ENCODE data around the gene NRP1. TPM values are rescaled to one million over a fixed set of nuclear protein-coding genes. Genes with fewer than 3 reads are reported as not detected.
"Not testable (repeated sequence)": the region's sequence is repeated elsewhere in the genome, so short reads cannot be mapped to it uniquely, and the experiment has no call there.

The NRP1 gene
- total RNA-seq: 100 to 1,000 TPM; 123 TPM
- long read RNA-seq, donor 1, full-length matches to known transcripts: 11 of 40 reads
- long read RNA-seq, donor 1, partial matches to known transcripts: 6 of 40 reads
- long read RNA-seq, donor 1, other reads (novel, unspliced or antisense): 23 of 40 reads
- long read RNA-seq, donor 2, full-length matches to known transcripts: 14 of 53 reads
- long read RNA-seq, donor 2, partial matches to known transcripts: 21 of 53 reads
- long read RNA-seq, donor 2, other reads (novel, unspliced or antisense): 18 of 53 reads

DNA sequence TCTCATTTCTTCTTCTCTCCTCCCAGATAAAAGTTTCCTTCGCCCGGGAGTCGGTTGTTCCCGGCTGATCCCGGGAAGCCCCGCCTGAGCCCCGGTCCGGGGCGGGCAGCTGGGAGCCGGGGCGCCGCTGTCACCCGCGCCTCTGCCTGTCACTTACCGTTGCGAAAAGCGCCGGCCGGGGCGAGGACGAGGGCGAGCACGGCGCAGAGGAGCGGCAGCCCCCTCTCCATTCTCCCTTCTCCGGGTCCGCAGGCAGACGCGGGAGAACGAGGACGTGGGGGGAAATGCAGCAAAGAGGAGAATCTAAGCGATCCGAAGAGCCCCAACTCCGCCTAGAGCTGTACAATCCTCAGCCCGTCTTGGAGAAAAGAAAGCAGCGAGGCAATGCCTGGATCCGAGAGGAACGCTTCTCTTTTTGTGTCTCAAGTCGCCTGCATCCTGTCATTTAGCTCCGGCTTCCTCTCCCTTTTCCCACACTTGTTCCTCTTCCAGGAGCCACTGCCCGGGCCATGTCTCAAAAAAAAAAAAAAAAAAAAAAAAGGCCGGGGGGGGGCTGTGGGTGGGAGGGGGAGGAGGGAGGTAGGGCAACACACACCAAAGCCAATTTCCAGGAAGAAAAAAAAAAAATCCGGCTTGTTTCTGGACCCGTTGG is at the start of gene NRP1:
TSS of gene NRP1 (minus strand) at position 515 of the 652 bp plus-strand sequence. CDS start at position 230, 285 bp downstream.
- intact Hi-C loops (cut with DNase I): loop anchor here (5.0 to 10.0 kb wide), 3 partner anchors 137 to 1191 kb away; no protein-coding TSS in a partner anchor
- DNase-seq (ENCODE audit: low spot score): peak; percentile 76

DNA sequence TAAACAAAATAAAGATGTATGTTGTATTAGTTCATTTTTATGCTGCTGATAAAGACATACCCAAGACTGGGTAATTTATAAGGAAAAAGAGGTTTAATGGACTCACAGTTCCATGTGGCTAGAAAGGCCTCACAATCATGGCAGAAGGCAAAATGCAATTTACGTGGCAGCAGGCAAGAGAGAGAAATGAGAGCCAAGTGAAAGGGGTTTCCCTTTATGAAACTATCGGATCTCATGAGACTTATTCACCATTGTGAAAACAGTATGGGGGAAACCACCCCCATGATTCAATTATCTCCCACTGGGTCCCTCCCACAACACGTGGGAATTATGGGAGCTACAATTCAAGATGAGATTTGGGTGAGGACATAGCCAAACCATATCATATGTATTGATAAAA is 49.7 kb upstream of the NRP1 start:
- intact Hi-C loops (cut with DNase I); DNase-seq (ENCODE audit: low spot score): not testable (repeated sequence)

DNA sequence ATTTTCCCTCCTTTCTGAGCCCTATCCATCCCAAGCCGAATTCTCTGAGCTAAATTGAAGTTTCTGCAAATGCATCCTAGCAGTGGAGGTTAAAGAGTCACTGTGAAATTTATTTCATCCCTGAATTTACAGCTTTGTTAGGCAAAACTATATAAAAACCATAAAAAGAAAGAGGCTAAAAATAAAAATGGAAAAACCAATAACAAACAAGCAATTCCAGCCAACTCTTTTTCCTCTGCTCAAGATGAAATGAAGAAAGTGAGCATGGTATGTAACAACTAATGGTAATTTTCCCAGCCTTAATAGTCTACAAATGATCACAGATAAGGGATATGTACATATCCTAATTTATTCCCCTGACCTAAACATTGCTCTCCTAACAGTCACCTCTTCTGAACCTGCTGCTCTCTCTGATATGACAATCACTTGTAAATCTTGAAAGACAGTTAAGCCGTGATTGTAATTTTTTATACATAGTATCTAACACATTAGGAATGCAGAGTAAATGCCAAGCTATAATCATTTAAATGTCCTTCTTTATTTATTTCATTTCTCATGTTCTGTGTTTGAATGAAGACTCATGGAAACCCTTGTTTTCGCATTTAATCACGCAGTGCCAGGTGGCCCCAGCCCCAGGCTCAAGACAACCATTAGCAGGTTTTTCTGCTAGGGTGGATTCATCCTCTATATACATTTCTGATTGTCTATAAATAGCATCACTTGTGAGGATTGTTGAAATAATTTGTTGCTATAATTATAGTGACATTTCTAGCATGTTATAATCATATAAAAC is 48.6 kb upstream of the NRP1 start:
- intact Hi-C loops (cut with DNase I): no loop called here
- no peak for DNase-seq (ENCODE audit: low spot score)

DNA sequence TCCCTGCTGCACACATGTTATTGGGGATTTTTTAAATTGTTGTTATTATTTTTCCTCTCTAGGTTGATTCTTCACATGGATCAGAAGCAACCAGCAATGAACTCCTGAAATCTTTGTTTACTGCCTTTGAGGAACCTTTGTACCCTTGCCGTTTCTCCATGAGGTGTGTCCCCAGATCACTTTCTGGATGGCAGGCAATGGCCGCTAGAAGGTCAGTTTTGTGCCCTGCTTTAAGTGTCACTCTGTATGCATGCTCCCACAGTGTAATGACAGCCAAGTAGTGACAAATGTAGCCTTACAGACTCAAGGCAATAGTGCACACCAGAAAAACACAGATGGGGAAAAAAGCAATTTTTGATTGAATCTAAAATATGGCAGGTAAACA is 47.7 kb upstream of the NRP1 start:
- no peak for DNase-seq (ENCODE audit: low spot score)
- intact Hi-C loops (cut with DNase I): no loop called here

DNA sequence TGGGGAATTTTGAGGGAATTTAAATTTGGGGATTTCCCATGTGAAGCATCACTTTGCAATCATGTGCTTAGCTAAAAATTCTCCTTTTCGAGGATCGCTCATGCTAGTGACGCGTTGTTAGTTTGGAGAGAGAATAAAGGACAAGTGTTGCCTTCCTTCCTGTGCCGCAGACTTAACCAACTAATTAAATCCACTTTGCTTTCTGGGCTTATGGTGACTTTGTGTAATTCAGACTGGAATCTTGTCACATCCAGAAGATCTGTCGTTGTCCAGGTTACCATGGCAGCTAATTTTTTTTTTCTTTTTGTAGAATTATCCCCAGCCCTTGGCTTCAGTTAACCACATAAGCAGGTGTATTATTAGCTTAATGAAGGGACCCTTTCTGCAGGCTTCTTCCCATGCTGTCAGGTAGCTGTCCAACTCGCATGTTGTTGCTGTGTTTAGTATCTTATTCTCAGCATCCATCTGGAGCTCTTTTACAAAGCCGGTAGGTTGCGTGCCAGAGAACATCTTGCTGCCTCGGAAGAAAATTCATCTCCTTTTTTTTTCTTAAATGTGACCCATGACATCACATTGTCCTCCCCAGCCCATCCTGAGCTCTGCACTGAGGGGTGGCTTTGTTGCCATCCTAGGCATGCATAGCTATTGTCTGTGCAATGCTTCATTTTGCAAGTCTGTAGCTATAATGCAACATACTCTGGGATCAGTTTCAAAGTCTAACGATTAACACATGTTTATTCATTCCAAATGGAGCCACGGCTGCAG is 47.2 kb upstream of the NRP1 start:
- no peak for DNase-seq (ENCODE audit: low spot score)
- intact Hi-C loops (cut with DNase I): no loop called here

DNA sequence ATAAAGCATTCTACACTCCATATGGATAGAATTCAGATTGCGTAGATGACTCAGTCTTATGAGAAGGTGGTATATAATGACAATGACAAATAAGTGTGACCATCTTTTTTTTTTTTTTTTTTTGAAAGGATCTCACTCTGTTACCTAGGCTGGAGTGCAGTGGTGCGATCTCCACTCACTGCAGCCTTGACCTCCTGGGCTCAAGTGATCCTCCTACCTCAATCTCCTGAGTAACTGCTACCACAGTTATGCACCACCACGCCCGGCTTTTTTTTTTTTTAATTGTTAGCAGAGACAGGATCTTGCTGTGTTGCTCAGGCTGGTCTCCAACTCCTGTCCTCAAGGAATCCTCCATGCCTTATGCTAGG is 43.2 kb upstream of the NRP1 start:
- DNase-seq (ENCODE audit: low spot score): no peak
- intact Hi-C loops (cut with DNase I): no loop called here

DNA sequence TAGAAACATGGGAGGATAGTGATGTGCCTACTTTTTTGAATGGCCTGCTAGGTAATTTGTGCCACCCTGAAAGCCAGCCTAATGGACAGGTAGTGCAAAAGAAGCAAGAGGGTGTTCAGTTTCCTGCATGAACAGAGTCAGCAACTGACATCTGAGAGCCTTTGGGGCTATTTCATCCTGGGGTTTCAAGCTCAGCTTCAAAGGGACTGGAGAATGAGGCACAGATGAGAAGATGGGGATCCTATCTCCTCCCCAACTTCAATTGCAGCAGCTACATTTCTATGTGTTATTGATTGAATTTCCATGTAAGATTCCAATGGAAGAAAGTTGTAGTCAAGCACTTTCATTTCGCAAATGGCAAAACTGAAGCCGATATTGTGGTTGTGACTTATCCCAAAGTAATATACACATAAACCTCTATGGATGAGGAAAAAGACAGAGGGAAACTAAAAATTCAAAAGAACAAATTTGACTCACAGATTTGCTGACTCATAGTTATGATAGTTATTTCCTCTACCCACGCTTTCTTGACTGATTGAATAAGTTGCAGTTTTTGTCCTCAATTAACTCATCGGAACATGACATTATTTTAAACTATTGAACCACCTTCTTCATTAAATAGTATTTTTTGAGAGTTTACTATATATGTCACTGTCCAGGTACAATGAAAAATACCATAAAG is 42.6 kb upstream of the NRP1 start:
- intact Hi-C loops (cut with DNase I): no loop called here

DNA sequence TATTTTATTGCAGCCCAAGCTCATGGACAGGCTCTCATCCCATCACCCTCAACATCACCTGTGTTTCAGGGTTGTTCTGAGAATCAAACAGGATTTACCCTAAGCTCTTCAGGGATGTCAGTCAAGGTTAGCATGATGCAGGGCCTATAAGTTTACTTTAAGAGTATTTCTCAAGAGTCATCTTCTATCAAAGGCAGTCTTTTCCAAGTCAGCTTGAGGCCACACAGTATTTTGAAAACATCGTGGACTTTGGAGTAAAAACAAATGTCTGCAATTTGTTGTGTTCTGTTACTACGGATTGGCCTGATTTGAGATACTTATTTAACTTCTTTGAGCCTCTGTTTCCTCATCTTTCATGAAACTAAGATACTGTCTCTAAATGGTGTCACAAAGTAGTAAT is 42.0 kb upstream of the NRP1 start:
- no peak for DNase-seq (ENCODE audit: low spot score)
- intact Hi-C loops (cut with DNase I): no loop called here

More for the DNA sequence above, 42.6 kb upstream of the NRP1 start:
- DNase-seq (ENCODE audit: low spot score): no peak

- intact Hi-C loops (cut with DNase I): no loop called here
- DNase-seq (ENCODE audit: low spot score): no peak
These were observed 38.8 kb upstream of the NRP1 start for GRCh38 chr10:33373263-33373662.

- intact Hi-C loops (cut with DNase I): no loop called here
These were observed 36.8 kb upstream of the NRP1 start for GRCh38 chr10:33371234-33371633.

GRCh38 chr10:33370434-33370930 is 36.0 kb upstream of the NRP1 start:
- DNase-seq (ENCODE audit: low spot score): no peak
- intact Hi-C loops (cut with DNase I): no loop called here

More at GRCh38 chr10:33371234-33371633, 36.8 kb upstream of the NRP1 start:
- DNase-seq (ENCODE audit: low spot score): no peak

DNA sequence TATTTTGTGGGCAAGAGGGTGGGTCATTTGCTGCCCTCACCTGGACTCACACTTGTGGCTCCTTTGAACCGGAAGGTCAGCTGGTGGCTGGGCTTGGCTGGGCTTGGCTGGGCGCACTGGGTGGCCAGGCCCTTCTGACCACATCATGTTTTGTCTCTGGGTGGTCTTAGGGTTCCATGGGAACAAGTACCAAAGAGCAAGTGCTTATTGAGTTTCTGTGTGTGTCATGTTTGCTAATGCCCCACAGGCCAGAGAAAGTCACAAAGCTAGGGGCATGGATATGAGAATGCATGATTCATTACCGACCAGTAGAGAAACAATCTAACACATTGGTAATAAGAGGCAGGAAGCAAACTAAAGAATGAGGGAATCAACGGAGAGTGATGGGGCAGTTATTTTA is 33.6 kb upstream of the NRP1 start:
- intact Hi-C loops (cut with DNase I): no loop called here
- DNase-seq (ENCODE audit: low spot score): no peak

DNA sequence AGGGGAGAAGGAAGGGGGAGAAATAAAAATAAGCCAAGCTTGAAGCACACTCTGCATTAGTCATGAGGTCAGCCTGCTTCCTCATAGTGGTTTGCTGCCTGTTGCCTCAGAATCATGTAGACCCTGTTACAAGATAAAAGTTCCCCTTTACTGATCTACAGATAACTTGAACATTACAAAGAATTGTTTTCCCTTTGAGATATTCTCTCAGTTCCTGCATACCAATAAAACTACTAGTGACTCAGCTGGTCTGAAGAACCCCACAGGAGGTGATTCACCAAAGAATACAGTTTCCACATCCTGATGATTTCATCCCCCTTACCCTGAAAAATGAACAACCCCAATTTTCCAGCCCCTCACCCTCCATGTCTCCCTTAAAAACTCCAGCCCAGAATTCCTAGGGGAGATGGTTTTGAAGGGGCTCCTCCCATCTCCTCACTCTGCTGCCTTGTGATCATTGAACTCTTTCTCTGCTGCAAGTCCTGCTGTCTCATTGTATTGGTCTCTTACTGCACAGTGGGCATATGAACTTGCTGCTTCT is 31.5 kb upstream of the NRP1 start:
- DNase-seq (ENCODE audit: low spot score): no peak
- intact Hi-C loops (cut with DNase I): no loop called here

- intact Hi-C loops (cut with DNase I): no loop called here
- no peak for DNase-seq (ENCODE audit: low spot score)
These were observed 30.8 kb upstream of the NRP1 start for GRCh38 chr10:33365301-33365700.

GRCh38 chr10:33363106-33363505 is 28.6 kb upstream of the NRP1 start:
- intact Hi-C loops (cut with DNase I): no loop called here
- DNase-seq (ENCODE audit: low spot score): no peak

- DNase-seq (ENCODE audit: low spot score): no peak
- intact Hi-C loops (cut with DNase I): no loop called here
These were observed 23.5 kb upstream of the NRP1 start for GRCh38 chr10:33358016-33358415.

DNA sequence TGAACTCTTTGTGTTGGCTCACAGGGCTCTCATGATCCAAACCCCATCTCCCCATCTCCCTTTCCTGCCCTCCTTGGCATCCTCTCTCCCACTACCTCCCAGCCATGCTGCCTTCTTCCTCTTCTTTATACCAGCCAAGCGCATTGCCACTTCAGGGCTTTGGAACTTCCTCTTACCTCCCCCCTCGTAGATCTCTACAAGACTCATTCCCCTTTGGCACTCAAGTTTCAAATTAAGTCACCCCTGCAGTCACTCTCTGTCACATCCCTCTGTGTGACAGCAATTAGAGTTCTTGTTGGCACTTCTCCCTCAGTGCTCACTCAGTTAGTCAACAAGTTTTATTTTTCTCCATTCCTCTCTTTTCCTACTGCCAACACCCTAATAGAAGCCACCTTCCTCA is 20.8 kb upstream of the NRP1 start:
- intact Hi-C loops (cut with DNase I): no loop called here
- no peak for DNase-seq (ENCODE audit: low spot score)

- intact Hi-C loops (cut with DNase I): no loop called here
- no peak for DNase-seq (ENCODE audit: low spot score)
These were observed 19.4 kb upstream of the NRP1 start for GRCh38 chr10:33353853-33354252.

- intact Hi-C loops (cut with DNase I): no loop called here
- DNase-seq (ENCODE audit: low spot score): no peak
These were observed 18.9 kb upstream of the NRP1 start for GRCh38 chr10:33353334-33353733.

All from posterior vena cava (tissue), 2 donors.